GM12875 (cell line): ENCODE data around the gene SCAF1.
"Not testable (repeated sequence)": the region's sequence is repeated elsewhere in the genome, so short reads cannot be mapped to it uniquely, and the experiment has no call there.

Source experiments
- H3K4me3 ChIP-seq: one replicate; pipeline ENCODE4 v1.5.1; 2011; ENCODE audit warnings: low read depth, low read length, control low read depth
- TF ChIP-seq, protein P1 (sequence below): IDR thresholded peaks from 2 replicates; pipeline ENCODE4 v1.5.1; 2011; ENCODE audit warnings: low read depth, mild to moderate bottlenecking, control low read depth, inconsistent platforms, low read length, moderate library complexity, borderline replicate concordance; ENCODE audit not compliant: insufficient read depth

SCAF1 gene

DNA sequence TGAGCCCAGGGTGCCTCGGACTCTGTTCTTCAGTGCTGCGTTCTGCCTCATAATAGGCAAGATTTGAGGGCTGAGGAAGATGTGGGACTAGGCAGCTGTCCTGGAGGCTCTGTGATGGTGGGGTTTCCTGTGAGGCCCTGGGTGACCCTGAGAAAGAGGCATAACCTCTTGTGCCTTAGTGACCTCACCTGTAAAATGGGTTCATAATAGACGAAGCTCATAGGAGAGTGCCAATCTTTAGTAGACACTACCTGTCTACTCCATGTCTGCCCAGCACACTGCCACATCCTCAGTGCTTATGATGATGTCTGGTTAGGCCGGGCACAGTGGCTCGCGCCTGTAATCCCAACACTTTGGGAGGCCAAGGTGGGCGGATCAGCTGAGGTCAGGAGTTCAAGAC lies 25.5 kb upstream of the SCAF1 start:
- H3K4me3 ChIP-seq, result no peak overlapping the region
- TF ChIP-seq, protein P1, sequence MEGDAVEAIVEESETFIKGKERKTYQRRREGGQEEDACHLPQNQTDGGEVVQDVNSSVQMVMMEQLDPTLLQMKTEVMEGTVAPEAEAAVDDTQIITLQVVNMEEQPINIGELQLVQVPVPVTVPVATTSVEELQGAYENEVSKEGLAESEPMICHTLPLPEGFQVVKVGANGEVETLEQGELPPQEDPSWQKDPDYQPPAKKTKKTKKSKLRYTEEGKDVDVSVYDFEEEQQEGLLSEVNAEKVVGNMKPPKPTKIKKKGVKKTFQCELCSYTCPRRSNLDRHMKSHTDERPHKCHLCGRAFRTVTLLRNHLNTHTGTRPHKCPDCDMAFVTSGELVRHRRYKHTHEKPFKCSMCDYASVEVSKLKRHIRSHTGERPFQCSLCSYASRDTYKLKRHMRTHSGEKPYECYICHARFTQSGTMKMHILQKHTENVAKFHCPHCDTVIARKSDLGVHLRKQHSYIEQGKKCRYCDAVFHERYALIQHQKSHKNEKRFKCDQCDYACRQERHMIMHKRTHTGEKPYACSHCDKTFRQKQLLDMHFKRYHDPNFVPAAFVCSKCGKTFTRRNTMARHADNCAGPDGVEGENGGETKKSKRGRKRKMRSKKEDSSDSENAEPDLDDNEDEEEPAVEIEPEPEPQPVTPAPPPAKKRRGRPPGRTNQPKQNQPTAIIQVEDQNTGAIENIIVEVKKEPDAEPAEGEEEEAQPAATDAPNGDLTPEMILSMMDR, result no peak

DNA sequence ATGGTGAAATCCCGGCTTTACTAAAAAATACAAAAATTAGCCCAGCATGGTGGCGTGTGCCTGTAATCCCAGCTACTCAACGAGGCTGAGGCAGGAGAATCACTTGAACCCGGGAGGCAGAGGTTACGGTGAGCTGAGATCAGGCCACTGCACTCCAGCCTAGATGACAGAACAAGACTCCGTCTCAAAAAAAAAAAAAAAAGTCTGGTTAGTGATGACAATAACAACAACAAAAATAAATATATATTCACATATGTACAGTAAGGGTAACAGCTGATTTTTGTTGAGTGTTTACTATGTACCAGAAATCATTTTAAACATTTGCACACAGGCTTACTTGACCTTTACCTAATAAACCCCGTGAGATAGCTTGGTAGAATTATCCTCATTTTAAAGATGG lies 25.1 kb upstream of the SCAF1 start:
- TF ChIP-seq, protein P1, result no peak
- no peak overlapping the region for H3K4me3 ChIP-seq

DNA sequence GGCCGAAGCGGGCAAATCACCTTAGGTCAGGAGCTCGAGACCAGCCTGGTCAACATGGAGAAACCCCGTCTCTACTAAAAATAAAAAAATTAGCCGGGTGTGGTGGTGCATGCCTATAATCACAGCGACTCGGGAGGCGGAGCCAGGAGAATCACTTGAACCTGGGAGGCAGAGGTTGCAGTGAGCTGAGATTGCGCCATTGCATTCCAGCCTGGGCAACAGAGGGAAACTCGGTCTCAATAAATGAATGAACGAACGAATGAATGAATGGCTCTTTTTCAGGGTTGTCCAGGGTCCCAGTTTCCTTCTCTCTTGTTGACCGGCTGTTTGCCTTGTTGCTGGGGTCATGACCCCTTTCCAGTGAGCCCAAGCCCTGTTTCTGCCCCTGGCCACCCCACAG lies 24.1 kb upstream of the SCAF1 start:
- not testable (repeated sequence) for H3K4me3 ChIP-seq

DNA sequence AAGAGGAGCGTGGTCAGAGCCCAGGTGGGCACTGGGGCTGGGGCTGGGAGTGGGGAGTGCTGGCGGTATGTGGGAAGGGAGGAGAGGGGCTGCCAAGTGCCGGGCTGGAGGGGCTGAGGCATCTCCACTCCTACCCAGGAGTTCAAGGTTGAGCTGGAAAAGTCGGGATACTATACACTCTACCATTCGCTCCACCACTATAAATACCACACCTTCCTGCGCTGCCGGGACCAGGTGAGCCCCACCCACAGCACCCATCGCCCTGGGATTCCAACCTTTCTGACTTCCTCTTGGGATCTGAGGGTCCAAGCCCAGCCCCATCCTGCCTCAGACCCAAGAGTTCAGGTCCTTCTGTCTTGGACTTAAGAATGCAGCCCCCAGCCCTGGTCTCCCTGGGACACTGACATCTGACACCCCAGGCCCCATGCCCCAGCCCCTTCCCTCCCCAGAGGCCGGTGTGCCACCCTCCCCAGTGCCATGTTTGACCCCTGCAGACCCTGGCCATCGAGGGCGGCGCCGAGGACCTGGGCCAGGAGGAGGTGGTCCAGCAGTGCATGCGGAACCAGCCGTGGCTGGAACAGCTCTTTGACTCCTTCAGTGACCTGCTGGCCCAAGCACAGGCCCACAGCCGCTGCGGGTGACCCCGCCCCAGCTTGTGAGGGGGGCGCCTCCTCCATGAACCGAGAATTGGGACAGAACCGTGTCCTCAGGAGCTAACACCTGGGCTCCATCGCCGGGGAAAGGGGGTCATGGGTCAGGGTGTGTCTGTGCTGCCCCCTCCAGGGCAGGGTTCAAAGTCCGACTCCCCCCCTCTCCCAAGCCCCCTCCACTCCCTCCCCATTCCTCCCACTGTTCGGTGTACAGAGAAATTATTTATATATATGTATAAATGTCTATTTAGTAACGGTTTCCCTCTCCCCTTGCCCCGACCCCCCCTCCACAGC lies 16.8 kb upstream of the SCAF1 start:
- TF ChIP-seq, protein P1, result no peak

DNA sequence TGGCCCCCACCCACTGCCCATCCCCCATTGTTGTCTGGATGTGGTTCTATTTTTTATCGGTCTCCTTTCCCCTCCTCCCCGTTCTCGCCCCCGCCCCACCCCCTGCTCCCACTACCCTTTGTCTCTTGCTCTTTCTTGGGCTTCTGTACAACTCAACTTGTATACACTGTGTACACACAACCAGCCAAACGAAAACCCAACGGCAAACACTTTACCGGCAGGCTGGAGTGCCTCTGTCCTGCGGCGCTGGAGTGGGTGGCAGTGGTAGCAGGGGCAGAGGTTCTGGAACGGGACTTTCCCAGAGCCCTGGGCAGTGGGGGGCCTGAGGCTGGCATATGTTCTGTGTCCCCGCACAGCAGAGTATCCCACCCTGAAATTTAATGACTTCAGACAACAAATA lies 15.8 kb upstream of the SCAF1 start:
- no peak overlapping the region for H3K4me3 ChIP-seq
- TF ChIP-seq, protein P1, result no peak

More for the DNA sequence above, 16.8 kb upstream of the SCAF1 start:
- no peak overlapping the region for H3K4me3 ChIP-seq

DNA sequence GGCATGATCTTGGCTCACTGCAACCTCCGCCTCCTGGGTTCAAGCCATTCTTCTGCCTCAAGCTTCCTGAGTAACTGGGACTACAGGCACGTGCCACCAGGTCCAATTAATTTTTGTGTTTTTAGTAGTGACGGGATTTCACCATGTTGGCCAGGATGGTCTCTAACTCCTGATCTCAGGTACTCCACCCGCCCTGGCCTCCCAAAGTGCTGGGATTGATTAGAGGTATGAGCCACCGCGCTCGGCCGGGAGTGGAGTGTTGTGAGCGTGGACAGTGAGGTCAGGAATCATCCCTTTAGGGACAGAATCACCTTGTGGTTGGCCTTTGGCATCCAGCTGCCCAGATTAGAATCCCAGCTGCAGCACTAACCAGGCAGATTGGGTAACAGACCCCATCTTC lies 12.3 kb upstream of the SCAF1 start:
- TF ChIP-seq, protein P1, result no peak
- H3K4me3 ChIP-seq, result no peak overlapping the region

DNA sequence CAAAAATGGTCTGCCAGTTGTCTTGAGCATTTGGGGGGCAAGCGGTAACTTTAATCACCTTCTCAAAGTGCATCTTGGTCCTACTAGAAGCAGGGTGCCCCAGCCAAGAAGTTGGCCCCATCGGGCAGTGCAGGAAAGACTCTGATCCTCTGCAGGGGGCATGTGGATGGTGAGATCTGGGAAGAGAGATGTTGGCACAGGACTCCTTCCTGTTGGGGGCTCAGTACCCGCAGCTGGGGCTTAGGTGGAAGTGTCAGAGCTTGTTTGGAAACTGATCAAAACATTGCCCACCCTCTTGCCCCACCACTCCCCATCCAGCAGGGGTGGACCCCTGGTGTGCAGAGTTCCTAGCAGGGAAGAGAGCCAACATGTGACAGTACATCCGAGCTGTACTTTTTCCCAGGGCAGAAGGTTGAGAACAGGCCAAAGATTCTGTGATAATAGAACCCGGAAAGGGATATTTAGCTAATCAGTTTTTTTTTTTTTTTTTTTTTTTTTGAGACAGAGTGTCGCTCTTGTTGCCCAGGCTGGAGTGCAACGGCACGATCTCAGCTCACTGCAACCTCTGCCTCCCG lies 10.9 kb upstream of the SCAF1 start:
- TF ChIP-seq, protein P1, result no peak
- H3K4me3 ChIP-seq, result no peak overlapping the region
